Endodermal cell (in vitro differentiated cells): ENCODE results near the gene MAS1. TPM values are rescaled to one million over a fixed set of nuclear protein-coding genes. Genes with fewer than 3 reads are reported as not detected.

Source experiments
- DNase-seq: peaks from one replicate; pipeline ENCODE4 v3.0.0-alpha.2; 2017
- H3K27ac ChIP-seq: 2 replicates; pipeline ENCODE4 v1.5.1; 2013; ENCODE audit warnings: mild to moderate bottlenecking, low read depth, low read length, moderate library complexity
- H3K27me3 ChIP-seq: 2 replicates; pipeline ENCODE4 v1.6.1; 2013; ENCODE audit warnings: mild to moderate bottlenecking, low read length, moderate library complexity; ENCODE audit not compliant: insufficient read depth, control insufficient read depth, poor library complexity, severe bottlenecking
- H3K36me3 ChIP-seq: 2 replicates; pipeline ENCODE4 v1.7.0; 2013; ENCODE audit warnings: mild to moderate bottlenecking, low read length, moderate library complexity; ENCODE audit not compliant: control insufficient read depth, insufficient read depth
- H3K4me1 ChIP-seq: one replicate; pipeline ENCODE4 v1.7.0; 2013; ENCODE audit warnings: low read length; ENCODE audit not compliant: control insufficient read depth, insufficient read depth
- H3K4me3 ChIP-seq: 2 replicates; pipeline ENCODE4 v1.5.1; 2013; ENCODE audit warnings: mild to moderate bottlenecking, low read length, moderate library complexity
- H3K9ac ChIP-seq: 2 replicates; pipeline ENCODE4 v1.6.1; 2013; ENCODE audit warnings: mild to moderate bottlenecking, low read length, moderate library complexity; ENCODE audit not compliant: poor library complexity, severe bottlenecking; ENCODE audit errors: extremely low read depth
- H3K9me3 ChIP-seq: 2 replicates; pipeline ENCODE4 v1.6.1; 2013; ENCODE audit warnings: mild to moderate bottlenecking, low read length, moderate library complexity; ENCODE audit not compliant: control insufficient read depth
- H3K27ac Mint-ChIP-seq: 2 replicates; pipeline ENCODE4 v1.8.0; 2020; ENCODE audit warnings: mixed read lengths
- H3K27me3 Mint-ChIP-seq: 2 replicates; pipeline ENCODE4 v1.8.0; 2021; ENCODE audit warnings: mild to moderate bottlenecking, mixed read lengths; ENCODE audit not compliant: insufficient read depth
- H3K36me3 Mint-ChIP-seq: 2 replicates; pipeline ENCODE4 v1.8.0; 2020; ENCODE audit warnings: low read depth, mixed read lengths
- H3K4me1 Mint-ChIP-seq: 2 replicates; pipeline ENCODE4 v1.8.0; 2020; ENCODE audit warnings: mixed read lengths
- H3K4me3 Mint-ChIP-seq: 2 replicates; pipeline ENCODE4 v1.8.0; 2020; ENCODE audit warnings: mild to moderate bottlenecking, moderate library complexity, mixed read lengths
- H3K9me3 Mint-ChIP-seq: 2 replicates; pipeline ENCODE4 v1.8.0; 2020; ENCODE audit warnings: mild to moderate bottlenecking, mixed read lengths
- WGBS, 2 experiments: methylation state at CpG; one replicate each; pipeline versions ENCODE4 v1.1.5 to v1.1.7; 2013; ENCODE audit warnings: missing lambda C conversion rate in 2 of 2, mixed read lengths in 1 of 2; ENCODE audit not compliant: insufficient coverage in 1 of 2, insufficient read length in 1 of 2; 5-methylcytosine and 5-hydroxymethylcytosine counted together
- total RNA-seq, 2 donors: library from RNA; stranded (reverse); fragmentation: NEBNext Ultra II Directional in 1 of 2; extraction: Animal tissue kit (Norgen Biotek cat#: 25700) in 1 of 2; gene quantifications; 2 replicates in 1 of 2; 3 replicates in 1 of 2; pipeline ENCODE4 v1.2.1, GENCODE V29; 2021
- TF ChIP-seq, protein P1 (sequence below): fragments of 200-600 bp; sonication (generic); conservative IDR thresholded peaks from 2 replicates; pipeline ENCODE4 v1.5.0; 2021; ENCODE audit warnings: antibody characterized with exemption, mild to moderate bottlenecking

The MAS1 gene
- total RNA-seq, 2 donors from 2014 or later: not detected

DNA sequence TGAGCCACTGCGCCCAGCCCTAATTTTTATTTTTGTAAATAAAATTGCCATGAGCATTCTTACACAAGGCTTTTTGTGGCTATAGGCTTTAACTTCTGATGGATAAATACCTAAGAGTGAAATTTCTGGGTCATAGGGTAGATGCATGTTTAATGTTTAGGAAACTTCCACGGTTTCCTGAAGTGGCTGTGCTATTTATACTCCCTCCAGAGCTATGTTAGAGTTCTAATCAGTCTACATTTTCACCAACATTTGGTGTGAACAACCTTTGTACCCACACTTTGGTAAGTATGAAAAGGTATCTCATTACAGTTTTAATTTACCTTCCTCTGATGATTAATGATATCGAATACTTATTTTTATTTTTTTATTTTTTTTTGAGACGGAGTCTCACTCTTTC lies 6.1 kb upstream of the MAS1 start:
- Histone ChIP-seq H3K36me3 (no peaks in the 10 kb centered on the region), H3K27me3 (peaks cover 7% of the 10 kb centered on the region), H3K4me3 (no peak overlapping the region), H3K27ac (no peak overlapping the region), H3K4me1 (no peaks in the 10 kb centered on the region), H3K9me3 (no peaks in the 10 kb centered on the region), H3K9ac (no peak overlapping the region)
- WGBS, 2 experiments: 93 to 99% methylated on average over 2 to 4 of the region's 4 CpGs
- H3K36me3 Mint-ChIP-seq: no peaks in the 10 kb centered on the region
- no peaks in the 10 kb centered on the region for H3K9me3 Mint-ChIP-seq
- no peak overlapping the region for H3K27ac Mint-ChIP-seq
- no peaks in the 10 kb centered on the region for H3K4me1 Mint-ChIP-seq
- DNase-seq: no peak
- TF ChIP-seq, protein P1, sequence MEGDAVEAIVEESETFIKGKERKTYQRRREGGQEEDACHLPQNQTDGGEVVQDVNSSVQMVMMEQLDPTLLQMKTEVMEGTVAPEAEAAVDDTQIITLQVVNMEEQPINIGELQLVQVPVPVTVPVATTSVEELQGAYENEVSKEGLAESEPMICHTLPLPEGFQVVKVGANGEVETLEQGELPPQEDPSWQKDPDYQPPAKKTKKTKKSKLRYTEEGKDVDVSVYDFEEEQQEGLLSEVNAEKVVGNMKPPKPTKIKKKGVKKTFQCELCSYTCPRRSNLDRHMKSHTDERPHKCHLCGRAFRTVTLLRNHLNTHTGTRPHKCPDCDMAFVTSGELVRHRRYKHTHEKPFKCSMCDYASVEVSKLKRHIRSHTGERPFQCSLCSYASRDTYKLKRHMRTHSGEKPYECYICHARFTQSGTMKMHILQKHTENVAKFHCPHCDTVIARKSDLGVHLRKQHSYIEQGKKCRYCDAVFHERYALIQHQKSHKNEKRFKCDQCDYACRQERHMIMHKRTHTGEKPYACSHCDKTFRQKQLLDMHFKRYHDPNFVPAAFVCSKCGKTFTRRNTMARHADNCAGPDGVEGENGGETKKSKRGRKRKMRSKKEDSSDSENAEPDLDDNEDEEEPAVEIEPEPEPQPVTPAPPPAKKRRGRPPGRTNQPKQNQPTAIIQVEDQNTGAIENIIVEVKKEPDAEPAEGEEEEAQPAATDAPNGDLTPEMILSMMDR: no peak
- H3K27me3 Mint-ChIP-seq: peaks cover 14% of the 10 kb centered on the region
- H3K4me3 Mint-ChIP-seq: no peak overlapping the region

DNA sequence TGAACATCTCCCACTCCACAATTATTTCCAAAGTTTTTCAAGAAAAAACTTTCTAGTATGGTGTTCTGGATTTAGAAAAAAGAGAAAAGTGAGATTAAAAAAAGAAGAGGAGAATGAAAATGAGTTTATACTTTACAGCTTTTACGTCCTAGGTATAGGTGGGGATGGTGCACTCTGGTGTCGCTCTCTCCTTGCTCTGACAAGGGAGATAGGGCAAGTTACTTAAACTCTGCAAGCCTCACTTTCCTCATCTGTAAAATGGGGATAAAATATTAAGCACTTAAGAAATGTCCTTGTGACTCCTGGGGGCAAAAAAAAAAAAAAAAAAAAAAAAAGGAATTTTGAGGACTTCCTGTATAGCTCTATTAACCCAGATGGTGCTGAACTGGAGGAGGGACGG lies 4.5 kb upstream of the MAS1 start:
- H3K27me3 Mint-ChIP-seq: peaks cover 24% of the 10 kb centered on the region
- no peaks in the 10 kb centered on the region for H3K36me3 Mint-ChIP-seq
- Histone ChIP-seq H3K27me3 (peaks cover 7% of the 10 kb centered on the region), H3K27ac (no peak overlapping the region), H3K9me3 (no peaks in the 10 kb centered on the region), H3K4me1 (no peaks in the 10 kb centered on the region), H3K4me3 (no peak overlapping the region), H3K9ac (no peak overlapping the region), H3K36me3 (no peaks in the 10 kb centered on the region)
- H3K4me3 Mint-ChIP-seq: no peak overlapping the region
- H3K9me3 Mint-ChIP-seq: no peaks in the 10 kb centered on the region
- H3K27ac Mint-ChIP-seq: no peak overlapping the region
- H3K4me1 Mint-ChIP-seq: no peaks in the 10 kb centered on the region
- 88 to 93% methylated on average over 2 to 3 of the region's 3 CpGs for WGBS, 2 experiments
- no peak for DNase-seq
- TF ChIP-seq, protein P1: no peak

- Histone ChIP-seq H3K9me3 (no peaks in the 10 kb centered on the region), H3K36me3 (no peaks in the 10 kb centered on the region), H3K4me1 (no peaks in the 10 kb centered on the region), H3K4me3 (no peak overlapping the region), H3K27ac (no peak overlapping the region), H3K9ac (no peak overlapping the region), H3K27me3 (peaks cover 7% of the 10 kb centered on the region)
- 86 to 92% methylated on average over 5 to 7 of the region's 7 CpGs for WGBS, 2 experiments
- H3K27me3 Mint-ChIP-seq: peaks cover 24% of the 10 kb centered on the region
- TF ChIP-seq, protein P1: no peak
- H3K4me1 Mint-ChIP-seq: no peaks in the 10 kb centered on the region
- H3K36me3 Mint-ChIP-seq: no peaks in the 10 kb centered on the region
- peak; percentile 43 for DNase-seq
- no peaks in the 10 kb centered on the region for H3K9me3 Mint-ChIP-seq
- H3K4me3 Mint-ChIP-seq: no peak overlapping the region
- H3K27ac Mint-ChIP-seq: no peak overlapping the region
Measured at GRCh38 chr6:159887146-159887545, 3.6 kb upstream of the MAS1 start.
